K562 (cell line): ENCODE data around the gene USP31. TPM values are rescaled to one million over a fixed set of nuclear protein-coding genes. Genes with fewer than 3 reads are reported as not detected.

ENCODE experiments used
- ATAC-seq: fragments of 200-7000 bp; cut with Tn5 transposase; 3 replicates; pipeline ENCODE4 v1.9.1; 2020; ENCODE audit warnings: moderate library complexity
- BruUV-seq: library from RNA; stranded (reverse); fragments of 400-500 nt; replicated peaks from 2 replicates; lab custom pipeline; 2021; lab: Mats Ljungman, UMichigan
- CTCF ChIA-PET: fragments of 300-600 bp; formaldehyde crosslinking; extraction: SDS; loops from one replicate; lab custom pipeline; 2021; ENCODE audit warnings: low intra/inter-chr PET ratio; lab: Yijun Ruan, JAX
- POLR2A ChIA-PET: fragments of 300-600, 350-650 bp; sonication (Branson Sonifier 250); formaldehyde crosslinking; extraction: SDS; loops from one replicate; lab custom pipeline; 2021; ENCODE audit warnings: antibody characterized with exemption, inconsistent platforms; lab: Yijun Ruan, JAX
- DNase-seq, 4 experiments: peaks; one replicate each; pipeline versions ENCODE4 v3.0.0 to v3.0.0-alpha.2; 2011 to 2018; ENCODE audit warnings: low spot score in 3 of 4, mixed read lengths in 3 of 4; ENCODE audit errors: extremely low read depth in 1 of 4
- FAIRE-seq: peaks from 2 replicates; lab custom pipeline; 2011; peaks lifted over from hg19 to GRCh38; lab: Jason Lieb, UNC
- H2AFZ ChIP-seq: 2 replicates; pipeline ENCODE4 v1.6.0; 2011; ENCODE audit warnings: low read depth, low read length, control low read depth, inconsistent platforms
- H3K27ac ChIP-seq: fragments of 200-600 bp; 3 replicates; pipeline ENCODE4 v1.8.0; 2011; ENCODE audit warnings: low read depth, mild to moderate bottlenecking, control low read depth, inconsistent platforms, low read length, moderate library complexity, mixed read lengths; ENCODE audit errors: extremely low read depth
- H3K27me3 ChIP-seq, 2 experiments: fragments of 300-600 bp in 1 of 2; 2 replicates in 1 of 2; 3 replicates in 1 of 2; pipeline versions ENCODE4 v1.6.0 to v1.8.0; 2011; ENCODE audit warnings: inconsistent platforms in 2 of 2, low read length in 2 of 2, mild to moderate bottlenecking in 1 of 2, mixed read lengths in 1 of 2, moderate library complexity in 1 of 2; ENCODE audit not compliant: control insufficient read depth in 2 of 2, insufficient read depth in 2 of 2
- H3K36me3 ChIP-seq: fragments of 300-600 bp; 3 replicates; pipeline ENCODE4 v1.8.0; 2011; ENCODE audit warnings: mild to moderate bottlenecking, low read length, inconsistent platforms; ENCODE audit not compliant: control insufficient read depth, insufficient read depth
- H3K4me1 ChIP-seq, 2 experiments: fragments of 200-600 bp in 1 of 2; replicated peaks in 1 of 2; 2 replicates in 1 of 2; 3 replicates in 1 of 2; pipeline versions ENCODE4 v1.5.1 to v1.8.0; 2011; ENCODE audit warnings: inconsistent platforms in 2 of 2, low read length in 2 of 2, mild to moderate bottlenecking in 1 of 2, mixed read lengths in 1 of 2, moderate library complexity in 1 of 2; ENCODE audit not compliant: control insufficient read depth in 2 of 2, insufficient read depth in 2 of 2
- H3K4me2 ChIP-seq: 2 replicates; pipeline ENCODE4 v1.6.1; 2011; ENCODE audit warnings: low read length, control low read depth, inconsistent platforms, mixed read lengths; ENCODE audit not compliant: insufficient read depth
- H3K4me3 ChIP-seq: fragments of 200-600 bp; sonication (generic), shearing (Covaris generic); 2 replicates; pipeline ENCODE4 v1.5.1; 2016; ENCODE audit warnings: control low read depth, inconsistent platforms
- H3K79me2 ChIP-seq: fragments of 200-600 bp; 3 replicates; pipeline ENCODE4 v1.8.0; 2011; ENCODE audit warnings: low read length, inconsistent platforms; ENCODE audit not compliant: control insufficient read depth, insufficient read depth
- H3K9ac ChIP-seq, 2 experiments: 2 replicates each; pipeline versions ENCODE4 v1.6.0 to v1.6.1; 2011; ENCODE audit warnings: low read depth in 2 of 2, low read length in 2 of 2, control low read depth in 1 of 2, inconsistent platforms in 1 of 2, mild to moderate bottlenecking in 1 of 2, mixed read lengths in 1 of 2; ENCODE audit not compliant: insufficient read depth in 1 of 2
- H3K9me1 ChIP-seq: one replicate; pipeline ENCODE4 v1.6.0; 2011; ENCODE audit warnings: inconsistent platforms, mild to moderate bottlenecking, low read length, moderate library complexity; ENCODE audit not compliant: control insufficient read depth, insufficient read depth
- H3K9me3 ChIP-seq: replicated peaks from 2 replicates; pipeline ENCODE4 v1.5.1; 2011; ENCODE audit warnings: low read depth, low read length, inconsistent platforms; ENCODE audit not compliant: control insufficient read depth, insufficient read depth
- H4K20me1 ChIP-seq: replicated peaks from 2 replicates; pipeline ENCODE4 v1.6.1; 2011; ENCODE audit warnings: low read length, inconsistent platforms, mixed read lengths; ENCODE audit not compliant: control insufficient read depth, insufficient read depth
- KLF16 ChIP-seq: IDR thresholded peaks from 2 replicates; pipeline ENCODE4 v1.6.1; 2016; ENCODE audit warnings: antibody characterized with exemption
- PKNOX1 ChIP-seq: fragments of 450-650 bp; IDR thresholded peaks from 2 replicates; pipeline ENCODE4 v1.6.1; 2016
- RAD21 ChIP-seq, 2 experiments: fragments of 250-450 bp in 1 of 2; fragments of 450-650 bp in 1 of 2; sonication (Bioruptor Pico) in 1 of 2; formaldehyde crosslinking in 1 of 2; IDR thresholded peaks in 1 of 2; conservative IDR thresholded peaks in 1 of 2; 2 replicates each; pipeline versions ENCODE4 v1.4.0 to v1.8.0; 2020 to 2022; ENCODE audit warnings: mild to moderate bottlenecking in 2 of 2, moderate library complexity in 1 of 2
- RCOR1 ChIP-seq, 2 experiments: IDR thresholded peaks; 2 replicates each; pipeline ENCODE4 v1.6.1; 2012; ENCODE audit warnings: low read depth in 2 of 2, low read length in 2 of 2, borderline replicate concordance in 1 of 2, improper control_type of control experiment in 1 of 2
- SMC3 ChIP-seq: conservative IDR thresholded peaks from 2 replicates; pipeline ENCODE4 v1.6.1; 2011; ENCODE audit warnings: low read depth, low read length, improper control_type of control experiment; ENCODE audit not compliant: insufficient read depth
- ZNF444 ChIP-seq: fragments of 250-450 bp; sonication (Bioruptor Pico); IDR thresholded peaks from 2 replicates; pipeline ENCODE4 v1.4.0; 2020; ENCODE audit warnings: mild to moderate bottlenecking, moderate library complexity
- WGBS: fragments of 100-300 bp; shearing (Covaris generic); methylation state at CpG from one replicate; pipeline ENCODE4 v1.1.6; 2016; ENCODE audit warnings: low coverage, mixed read lengths; ENCODE audit not compliant: insufficient coverage; ENCODE audit errors: missing lambda C conversion rate; 5-methylcytosine and 5-hydroxymethylcytosine counted together
- in situ Hi-C: fragments of 300-500 bp; cut with MboI; formaldehyde crosslinking; loops from 4 replicates; pipeline ENCODE4 v1.15.0; 2018; ENCODE audit warnings: inconsistent platforms, mixed read lengths
- intact Hi-C: fragments of 100-400 bp; cut with micrococcal nuclease; formaldehyde crosslinking; loops from 2 replicates; pipeline ENCODE4 v1.14.2; 2022
- polyA plus RNA-seq, 8 experiments: library from polyadenylated mRNA; depleted of rRNA in 4 of 8; stranded (reverse) in 5 of 8; unstranded in 3 of 8; fragments of >200 nt; fragmentation: Nextera tagmentation in 2 of 8; fragmentation: Illumina TruSeq in 1 of 8; extraction: Ambion mirVana in 2 of 8; extraction: Trizol in 1 of 8; gene quantifications; 2 replicates each; pipeline versions ENCODE4 v1.2.1 to v1.2.3, GENCODE V29; 2011 to 2014; ENCODE audit warnings: inconsistent platforms in 1 of 8, missing spikeins in 1 of 8
- total RNA-seq, 7 experiments: library from RNA; depleted of rRNA in 6 of 7; stranded (reverse); fragments of >200 nt in 6 of 7; fragmentation: Illumina TruSeq in 2 of 7; extraction: Trizol in 2 of 7; gene quantifications; 2 replicates each; pipeline versions ENCODE4 v1.2.1 to v1.2.3, GENCODE V29; 2011 to 2021; ENCODE audit warnings: low replicate concordance in 1 of 7
- TF ChIP-seq, protein P1 (sequence below), 3 experiments: IDR thresholded peaks in 2 of 3; conservative IDR thresholded peaks in 1 of 3; 2 replicates each; pipeline ENCODE4 v1.5.1; 2011 to 2012; ENCODE audit warnings: low read length in 3 of 3, mild to moderate bottlenecking in 3 of 3, control low read depth in 2 of 3, improper control_type of control experiment in 1 of 3, inconsistent platforms in 1 of 3, low read depth in 1 of 3, mixed read lengths in 1 of 3, moderate library complexity in 1 of 3; ENCODE audit not compliant: insufficient read depth in 2 of 3

The USP31 gene
- total and polyA plus RNA-seq, 9 of the 15 experiments (the other 6 are each of a cell fraction or from before 2014, with no cell fraction given), result 0.56 to 4.9 (median 2.9) TPM

- CTCF ChIA-PET, result interaction anchor here (0.6 kb wide), 2 partner anchors 113 to 117 kb away, joined by 3 read pairs; no protein-coding TSS in a partner anchor
- Histone ChIP-seq H3K27me3 (peaks cover 5 to 19% of the 10 kb centered on the region in 2 experiments; a peak in 3 of 5 replicates), H3K79me2 (no peaks in the 10 kb centered on the region), H3K36me3 (no peaks in the 10 kb centered on the region), H4K20me1 (0 out of 2 replicates have a peak, but pooled peaks cover 3% of the 10 kb centered on the region), H3K4me3 (no peak overlapping the region), H3K27ac (no peak overlapping the region), H3K4me1 (no peaks in the 10 kb centered on the region), H3K9ac (no peak overlapping the region), H3K9me3 (no peaks in the 10 kb centered on the region), H2AFZ (no peak overlapping the region), H3K4me2 (no peak overlapping the region), H3K9me1 (no peaks in the 10 kb centered on the region)
- intact Hi-C loops (loop anchor here (2.0 kb wide), 1 partner anchor 162 kb away; no protein-coding TSS in a partner anchor), in situ Hi-C loops (no loop called here)
- ATAC-seq, result peak; percentile 97
- peak; percentile 75 for FAIRE-seq
- no TSS peak for BruUV-seq
- peak; percentile 72 to 76 (median 74) for DNase-seq
- WGBS, result 0% methylated on average over 9 of the region's 9 CpGs
- POLR2A ChIA-PET, result no interaction called here
- TF ChIP-seq SMC3 (peak; percentile 49; the same call in 1 of the 2 replicates), RAD21 (CRISPR knock-in tag; conservative IDR thresholded peaks at IDR 0.05 in 1 of 2, IDR thresholded peaks at IDR 0.05 in 1 of 2) (peak; percentile 60 to 73), RCOR1 (IDR thresholded peaks at IDR 0.05; ENCODE audit: borderline replicate concordance in 1 of 2, low read depth in 2 of 2, low read length in 2 of 2) (0 out of 4 replicates have a peak, but pooled peaks of 1 of the 2 experiments have one; percentile 5), ZNF444 (CRISPR knock-in tag) (no peak), PKNOX1 (peak; percentile 31; the same call in 1 of the 2 replicates), KLF16 (peak; percentile 21; the same call in 1 of the 2 replicates)
- TF ChIP-seq, protein P1, sequence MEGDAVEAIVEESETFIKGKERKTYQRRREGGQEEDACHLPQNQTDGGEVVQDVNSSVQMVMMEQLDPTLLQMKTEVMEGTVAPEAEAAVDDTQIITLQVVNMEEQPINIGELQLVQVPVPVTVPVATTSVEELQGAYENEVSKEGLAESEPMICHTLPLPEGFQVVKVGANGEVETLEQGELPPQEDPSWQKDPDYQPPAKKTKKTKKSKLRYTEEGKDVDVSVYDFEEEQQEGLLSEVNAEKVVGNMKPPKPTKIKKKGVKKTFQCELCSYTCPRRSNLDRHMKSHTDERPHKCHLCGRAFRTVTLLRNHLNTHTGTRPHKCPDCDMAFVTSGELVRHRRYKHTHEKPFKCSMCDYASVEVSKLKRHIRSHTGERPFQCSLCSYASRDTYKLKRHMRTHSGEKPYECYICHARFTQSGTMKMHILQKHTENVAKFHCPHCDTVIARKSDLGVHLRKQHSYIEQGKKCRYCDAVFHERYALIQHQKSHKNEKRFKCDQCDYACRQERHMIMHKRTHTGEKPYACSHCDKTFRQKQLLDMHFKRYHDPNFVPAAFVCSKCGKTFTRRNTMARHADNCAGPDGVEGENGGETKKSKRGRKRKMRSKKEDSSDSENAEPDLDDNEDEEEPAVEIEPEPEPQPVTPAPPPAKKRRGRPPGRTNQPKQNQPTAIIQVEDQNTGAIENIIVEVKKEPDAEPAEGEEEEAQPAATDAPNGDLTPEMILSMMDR (IDR thresholded peaks at IDR 0.05 in 2 of 3, conservative IDR thresholded peaks at IDR 0.05 in 1 of 3; ENCODE audit: insufficient read depth in 2 of 3, low read depth in 1 of 3, low read length in 3 of 3), result peak; percentile 82 to 87 (median 83)
These were observed 88.6 kb downstream of the USP31 start for GRCh38 chr16:23060458-23061320.
